ENCODE measurements around the gene PDE4B. TPM values are rescaled to one million over a fixed set of nuclear protein-coding genes. Genes with fewer than 3 reads are reported as not detected.
"Not testable (repeated sequence)": the region's sequence is repeated elsewhere in the genome, so short reads cannot be mapped to it uniquely, and the experiment has no call there.

Gene PDE4B
- total and polyA plus RNA-seq, 11 donors: 1.4 to 71.9 (median 16.2) TPM

DNA sequence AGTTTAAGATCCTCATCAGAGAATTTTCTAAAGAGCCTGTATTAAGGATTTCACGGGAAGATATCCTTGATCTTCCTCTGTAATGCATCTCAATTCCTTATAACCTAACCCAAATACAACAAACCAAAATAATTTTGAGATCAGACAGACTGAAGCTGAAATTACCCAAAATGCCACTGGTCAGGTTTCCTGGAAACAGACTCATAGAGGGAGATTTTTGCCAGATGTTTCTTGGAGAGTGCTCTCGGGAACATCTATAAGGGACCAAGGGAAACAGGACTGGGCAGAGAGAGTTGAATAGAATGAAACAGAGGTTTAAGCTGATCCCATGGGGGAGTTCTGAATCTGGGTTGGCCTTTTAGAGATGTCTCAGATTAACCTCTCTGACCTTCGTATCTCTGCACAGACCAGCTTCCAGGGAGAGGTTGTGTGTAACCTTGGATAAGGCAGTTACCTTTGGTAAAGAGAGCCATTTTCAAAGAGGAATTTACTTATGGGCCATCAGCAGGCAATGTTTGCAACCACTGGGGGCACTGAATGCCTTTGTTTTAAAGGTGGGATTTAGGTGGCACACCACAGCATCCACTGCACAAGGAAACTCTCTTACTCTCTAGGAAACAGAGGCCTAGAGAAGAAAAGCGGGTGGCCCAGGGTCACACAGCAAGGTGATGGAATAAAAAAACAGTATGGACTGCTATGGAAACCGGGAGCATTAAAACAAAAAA, 610.5 kb downstream of the PDE4B start:
- Histone ChIP-seq H3K9me3 (no peaks in the 10 kb centered on the region), H3K4me3 (peak overlapping the region in 1 of 12 donors; percentile 9), H3K36me3 (no peaks in the 10 kb centered on the region), H3K27ac (peak overlapping the region in 10 of 12 donors; percentile 2 to 66 (median 48)), H3K27me3 (no peaks in the 10 kb centered on the region), H3K4me1 (peaks cover 0 to 33% (median 17%) of the 10 kb centered on the region in 12 donors)
- no peak for TF ChIP-seq POLR2A (IDR thresholded peaks at IDR 0.05)
- TF ChIP-seq, protein P1, sequence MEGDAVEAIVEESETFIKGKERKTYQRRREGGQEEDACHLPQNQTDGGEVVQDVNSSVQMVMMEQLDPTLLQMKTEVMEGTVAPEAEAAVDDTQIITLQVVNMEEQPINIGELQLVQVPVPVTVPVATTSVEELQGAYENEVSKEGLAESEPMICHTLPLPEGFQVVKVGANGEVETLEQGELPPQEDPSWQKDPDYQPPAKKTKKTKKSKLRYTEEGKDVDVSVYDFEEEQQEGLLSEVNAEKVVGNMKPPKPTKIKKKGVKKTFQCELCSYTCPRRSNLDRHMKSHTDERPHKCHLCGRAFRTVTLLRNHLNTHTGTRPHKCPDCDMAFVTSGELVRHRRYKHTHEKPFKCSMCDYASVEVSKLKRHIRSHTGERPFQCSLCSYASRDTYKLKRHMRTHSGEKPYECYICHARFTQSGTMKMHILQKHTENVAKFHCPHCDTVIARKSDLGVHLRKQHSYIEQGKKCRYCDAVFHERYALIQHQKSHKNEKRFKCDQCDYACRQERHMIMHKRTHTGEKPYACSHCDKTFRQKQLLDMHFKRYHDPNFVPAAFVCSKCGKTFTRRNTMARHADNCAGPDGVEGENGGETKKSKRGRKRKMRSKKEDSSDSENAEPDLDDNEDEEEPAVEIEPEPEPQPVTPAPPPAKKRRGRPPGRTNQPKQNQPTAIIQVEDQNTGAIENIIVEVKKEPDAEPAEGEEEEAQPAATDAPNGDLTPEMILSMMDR (IDR thresholded peaks at IDR 0.05): peak in 1 of 12 donors; percentile 5
- intact Hi-C loops (cut with DNase I): no loop called here
- peak in 3 of 4 donors; percentile 42 to 57 (median 54) for ATAC-seq
- WGBS, 4 donors: 73 to 83% (median 76%) methylated on average over 5 of the region's 5 CpGs
- peak in 1 of 5 donors; percentile 15 for DNase-seq

DNA sequence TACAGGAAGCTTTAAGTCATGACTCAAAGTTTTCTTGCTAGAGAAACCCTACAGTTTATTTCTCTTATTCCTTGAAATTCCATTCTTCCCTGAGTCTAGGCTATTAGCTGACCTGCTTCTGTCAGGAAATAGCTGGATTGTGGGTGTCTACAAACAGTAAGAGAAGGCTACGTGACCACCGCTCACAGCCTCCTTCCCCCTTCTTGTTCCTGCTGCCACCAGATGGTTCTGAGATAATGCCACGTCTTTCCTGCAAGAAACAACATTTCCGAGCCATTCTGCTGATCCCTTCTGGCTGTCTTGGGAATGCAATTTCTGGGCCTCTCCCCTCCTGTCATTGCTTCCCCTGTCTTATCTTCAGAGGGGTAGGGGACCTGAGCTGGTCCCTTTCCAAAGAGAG, 612.4 kb downstream of the PDE4B start:
- no peak overlapping the region for H3K4me3 ChIP-seq
- 84 to 89% (median 86%) methylated on average over 4 of the region's 4 CpGs for WGBS, 4 donors
- TF ChIP-seq, protein P1 (IDR thresholded peaks at IDR 0.05): no peak
- no peak for DNase-seq
- intact Hi-C loops (cut with DNase I): no loop called here
- H3K4me1 ChIP-seq: peaks cover 0 to 30% (median 17%) of the 10 kb centered on the region in 12 donors
- H3K27ac ChIP-seq: no peak overlapping the region
- no peak for ATAC-seq
- peaks cover 0 to 6% (median 0%) of the 10 kb centered on the region in 12 donors for H3K9me3 ChIP-seq
- no peaks in the 10 kb centered on the region for H3K27me3 ChIP-seq
- no peaks in the 10 kb centered on the region for H3K36me3 ChIP-seq

DNA sequence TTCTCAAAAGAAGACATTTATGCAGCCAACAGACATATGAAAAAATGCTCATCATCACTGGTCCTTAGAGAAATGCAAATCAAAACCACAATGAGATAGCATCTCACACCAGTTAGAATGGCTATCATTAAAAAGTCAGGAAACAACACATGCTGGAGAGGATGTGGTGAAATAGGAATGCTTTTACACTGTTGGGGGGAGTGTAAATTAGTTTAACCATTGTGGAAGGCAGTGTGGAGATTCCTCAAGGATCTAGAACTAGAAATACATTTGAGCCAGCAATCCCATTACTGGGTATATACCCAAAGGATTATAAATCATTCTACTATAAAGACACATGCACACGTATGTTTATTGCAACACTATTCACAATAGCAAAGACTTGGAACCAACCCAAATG, 618.8 kb downstream of the PDE4B start:
- intact Hi-C loops (cut with DNase I); DNase-seq; ATAC-seq; H3K27me3 ChIP-seq; H3K36me3 ChIP-seq; H3K27ac ChIP-seq; H3K4me3 ChIP-seq: not testable (repeated sequence)
- peaks cover 0 to 18% (median 0%) of the 10 kb centered on the region in 12 donors for H3K4me1 ChIP-seq
- 89 to 96% (median 93%) methylated on average over 1 of the region's 1 CpG for WGBS, 4 donors
- peaks cover 0 to 12% (median under 1%) of the 10 kb centered on the region in 12 donors for H3K9me3 ChIP-seq

DNA sequence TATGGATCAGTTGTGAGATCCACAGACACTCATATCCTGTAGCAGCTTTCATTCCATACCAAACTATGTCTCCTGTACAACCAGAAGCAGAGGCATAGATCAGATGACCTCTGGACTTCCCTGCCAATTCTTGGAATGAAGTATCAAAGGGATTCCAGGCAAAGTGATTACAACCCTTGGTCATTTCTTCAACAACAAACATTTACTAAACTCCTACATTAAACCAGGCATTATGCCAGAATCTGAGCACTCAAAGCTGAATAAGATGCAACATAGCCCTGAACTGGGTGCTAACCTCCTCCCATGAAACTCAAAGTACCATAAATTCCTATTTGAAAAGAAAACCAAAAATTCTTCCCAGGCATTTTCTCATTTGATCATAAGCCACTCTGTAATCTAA, 620.0 kb downstream of the PDE4B start:
- H3K4me1 ChIP-seq: peaks cover 0 to 18% (median 0%) of the 10 kb centered on the region in 12 donors
- no peak overlapping the region for H3K27ac ChIP-seq
- H3K27me3 ChIP-seq: no peaks in the 10 kb centered on the region
- ATAC-seq: no peak
- no peak for TF ChIP-seq POLR2A (IDR thresholded peaks at IDR 0.05)
- TF ChIP-seq, protein P1 (IDR thresholded peaks at IDR 0.05): no peak
- no peak overlapping the region for H3K4me3 ChIP-seq
- peaks cover 0 to 24% (median 9%) of the 10 kb centered on the region in 12 donors for H3K9me3 ChIP-seq
- no peak for DNase-seq
- intact Hi-C loops (cut with DNase I): no loop called here
- no peaks in the 10 kb centered on the region for H3K36me3 ChIP-seq

All from heart left ventricle (tissue), 16 donors.